PC-9 (cell line): ENCODE results near the gene MTURN. TPM values are rescaled to one million over a fixed set of nuclear protein-coding genes. Genes with fewer than 3 reads are reported as not detected.

ENCODE experiments used
- BruUV-seq: library from RNA; stranded (reverse); fragments of 400-500 nt; replicated peaks from 2 replicates; lab custom pipeline; 2021; lab: Mats Ljungman, UMichigan
- CTCF ChIA-PET: fragments of 300-600 bp; sonication (Branson Sonifier 250); formaldehyde crosslinking; loops from one replicate; lab custom pipeline; 2022; ENCODE audit warnings: antibody characterized with exemption; lab: Charles Lee
- POLR2A ChIA-PET: fragments of 300-600 bp; sonication (Branson Sonifier 250); formaldehyde crosslinking; loops from one replicate; lab custom pipeline; 2022; ENCODE audit warnings: antibody characterized with exemption; ENCODE audit not compliant: unreplicated experiment; lab: Charles Lee
- DNase-seq, 2 experiments: peaks; one replicate each; pipeline versions ENCODE4 v3.0.0 to v3.0.0-alpha.2; 2015 to 2022; ENCODE audit warnings: mixed read lengths in 1 of 2
- H2AFZ ChIP-seq: fragments of 200-600 bp; sonication (generic); 2 replicates; pipeline ENCODE4 v1.8.1; 2017; ENCODE audit warnings: antibody characterized with exemption
- H3F3A ChIP-seq: fragments of 200-600 bp; sonication (generic); 2 replicates; pipeline ENCODE4 v1.8.1; 2017; ENCODE audit warnings: antibody characterized with exemption, mild to moderate bottlenecking, low read depth; ENCODE audit not compliant: insufficient read depth
- H3K27ac ChIP-seq: fragments of 200-600 bp; sonication (generic); 2 replicates; pipeline ENCODE4 v1.6.1; 2016; ENCODE audit warnings: mixed run types
- H3K27me3 ChIP-seq: fragments of 200-600 bp; sonication (generic); 2 replicates; pipeline ENCODE4 v1.6.1; 2016; ENCODE audit warnings: low read depth, mixed run types; ENCODE audit not compliant: insufficient read depth
- H3K36me3 ChIP-seq: fragments of 200-600 bp; sonication (generic); 2 replicates; pipeline ENCODE4 v1.6.1; 2016; ENCODE audit warnings: low read depth, mixed run types
- H3K4me1 ChIP-seq: fragments of 200-600 bp; sonication (generic); replicated peaks from 2 replicates; pipeline ENCODE4 v1.6.1; 2016; ENCODE audit warnings: mixed run types; ENCODE audit not compliant: insufficient read depth
- H3K4me2 ChIP-seq: fragments of 200-600 bp; sonication (generic); 2 replicates; pipeline ENCODE4 v1.6.1; 2017; ENCODE audit warnings: mixed run types
- H3K4me3 ChIP-seq: fragments of 200-600 bp; sonication (generic); 2 replicates; pipeline ENCODE4 v1.6.1; 2016; ENCODE audit warnings: mixed run types
- H3K79me2 ChIP-seq: fragments of 200-600 bp; sonication (generic); 2 replicates; pipeline ENCODE4 v1.6.1; 2017; ENCODE audit warnings: low read depth, mixed run types
- H3K9me2 ChIP-seq: fragments of 200-600 bp; sonication (generic); 2 replicates; pipeline ENCODE4 v1.8.1; 2017; ENCODE audit warnings: mild to moderate bottlenecking; ENCODE audit not compliant: insufficient read depth
- H3K9me3 ChIP-seq: fragments of 200-600 bp; sonication (generic); 2 replicates; pipeline ENCODE4 v1.8.1; 2016; ENCODE audit warnings: low read depth; ENCODE audit not compliant: insufficient read depth
- H4K20me1 ChIP-seq: fragments of 200-600 bp; sonication (generic); 2 replicates; pipeline ENCODE4 v1.8.1; 2017; ENCODE audit not compliant: insufficient read depth
- CTCF ChIP-seq: fragments of 200-600 bp; sonication (generic); conservative IDR thresholded peaks from 2 replicates; pipeline ENCODE4 v1.6.1; 2017; ENCODE audit warnings: mixed run types, antibody characterized with exemption, mild to moderate bottlenecking, moderate library complexity
- EZH2 ChIP-seq: fragments of 200-600 bp; sonication (generic); IDR thresholded peaks from 2 replicates; pipeline ENCODE4 v1.8.0; 2017; ENCODE audit warnings: antibody characterized with exemption, low read depth
- intact Hi-C: fragments of 100-400 bp; cut with micrococcal nuclease; formaldehyde crosslinking; loops from one replicate; pipeline ENCODE4 v1.10.0; 2022; ENCODE audit not compliant: unreplicated experiment
- total RNA-seq: library from RNA; stranded (reverse); gene quantifications from 2 replicates; pipeline ENCODE4 v1.2.3, GENCODE V29; 2021

MTURN gene
- total RNA-seq, 1 experiment from 2014 or later: 21.6 TPM

- no TSS peak for BruUV-seq
- Histone ChIP-seq H3K79me2 (no peaks in the 10 kb centered on the region), H3K4me3 (peak overlapping the region; percentile 55), H3F3A (peaks cover 4% of the 10 kb centered on the region; the same call in 1 of the 2 replicates), H2AFZ (peak overlapping the region; percentile 65; the same call in 1 of the 2 replicates), H3K4me2 (peak overlapping the region; percentile 79), H3K9me3 (no peaks in the 10 kb centered on the region), H3K9me2 (no peaks in the 10 kb centered on the region), H3K27me3 (peaks cover 12% of the 10 kb centered on the region; the same call in 1 of the 2 replicates), H3K36me3 (no peaks in the 10 kb centered on the region), H3K4me1 (peaks cover 8% of the 10 kb centered on the region; the same call in 1 of the 2 replicates), H3K27ac (no peak overlapping the region), H4K20me1 (0 out of 2 replicates have a peak, but pooled peaks cover 3% of the 10 kb centered on the region)
- DNase-seq: no peak
- POLR2A ChIA-PET: interaction anchor here (0.6 kb wide), 2 partner anchors 107 to 513 kb away, joined by 4 to 7 read pairs; no protein-coding TSS in a partner anchor
- no peak for TF ChIP-seq EZH2
- TF ChIP-seq CTCF: no peak
- CTCF ChIA-PET: interaction anchor here (0.6 kb wide), 1 partner anchor 60 kb away, joined by 4 read pairs; no protein-coding TSS in a partner anchor
- intact Hi-C loops: loop anchor here (2.0 kb wide), 3 partner anchors 33 to 151 kb away; partner anchors contain the start of genes PLEKHA8 and ZNRF2
These were observed 813 bp upstream of the MTURN start for GRCh38 chr7:30133736-30134610.

DNA sequence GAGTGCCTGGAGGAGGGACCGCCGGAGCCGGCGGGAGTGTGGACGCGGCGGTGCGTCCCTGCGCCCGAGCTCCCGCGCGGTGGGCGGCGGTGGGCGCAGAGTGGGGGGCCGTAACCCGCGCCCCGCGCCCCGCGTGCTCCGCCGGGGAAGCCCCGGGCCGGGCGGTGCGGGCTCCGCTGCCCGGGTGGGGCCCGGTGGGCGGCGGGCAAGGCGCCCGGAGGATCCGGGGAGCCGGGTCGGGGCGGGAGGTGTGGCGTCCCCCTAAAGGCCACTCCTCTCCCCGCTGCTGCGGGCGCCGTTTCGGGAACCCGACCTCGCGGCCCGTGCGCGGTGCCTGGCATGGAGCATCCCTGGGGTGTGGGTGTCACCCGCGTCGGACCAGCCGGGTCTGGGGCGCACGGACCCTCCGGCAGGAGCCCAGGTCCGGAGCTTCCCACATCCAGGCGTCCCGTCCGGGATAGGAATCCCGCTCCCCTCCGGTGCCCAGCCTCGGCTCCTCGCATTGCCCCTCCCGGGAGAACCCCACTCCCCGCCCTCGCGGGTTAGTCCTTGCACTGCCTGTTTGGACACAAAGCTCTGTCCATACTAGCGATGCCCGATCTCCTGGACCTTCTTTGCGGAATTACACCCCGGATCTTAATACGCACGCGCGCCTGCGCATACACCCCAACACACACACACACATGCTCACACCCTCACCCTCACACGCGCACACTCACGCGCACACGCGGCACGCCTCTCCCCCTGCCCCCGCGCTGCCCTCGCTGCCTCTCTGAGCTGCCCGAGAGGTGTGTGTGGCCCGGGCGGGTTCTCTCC, 723 bp downstream of the MTURN start:
- BruUV-seq: no TSS peak

More for the DNA sequence above, 723 bp downstream of the MTURN start:
- Histone ChIP-seq H3K4me1 (peaks cover 8% of the 10 kb centered on the region; the same call in 1 of the 2 replicates), H3K79me2 (no peaks in the 10 kb centered on the region), H3K4me3 (peak overlapping the region; percentile 55), H3K4me2 (peak overlapping the region; percentile 84), H3K36me3 (no peaks in the 10 kb centered on the region), H3K9me2 (no peaks in the 10 kb centered on the region), H2AFZ (peak overlapping the region; percentile 93), H4K20me1 (0 out of 2 replicates have a peak, but pooled peaks cover 3% of the 10 kb centered on the region), H3F3A (peaks cover 4% of the 10 kb centered on the region; the same call in 1 of the 2 replicates), H3K9me3 (no peaks in the 10 kb centered on the region), H3K27ac (no peak overlapping the region), H3K27me3 (peaks cover 12% of the 10 kb centered on the region; the same call in 1 of the 2 replicates)
- peak in 1 of 2 experiments; percentile 70 for DNase-seq
- POLR2A ChIA-PET: interaction anchor here (0.7 kb wide), 1 partner anchor 527 kb away, joined by 3 read pairs; no protein-coding TSS in a partner anchor
- intact Hi-C loops: loop anchor here (2.0 kb wide), 3 partner anchors 31 to 149 kb away; partner anchors contain the start of genes PLEKHA8 and ZNRF2
- CTCF ChIA-PET: no interaction called here
- TF ChIP-seq EZH2 (no peak; the same call in 1 of the 2 replicates), CTCF (no peak)
